ENCODE results near the gene SCFD2.
A peak's percentile ranks its signal among the peaks of the same experiment; 100 is the strongest.
"Not testable (repeated sequence)": the region's sequence is repeated elsewhere in the genome, so short reads cannot be mapped to it uniquely, and the experiment has no call there.

SCFD2 gene

GRCh38 chr4:53238352-53238751 is 127.5 kb downstream of the SCFD2 start:
- DNase-seq (ENCODE audit: low spot score) = not testable (repeated sequence)

DNA sequence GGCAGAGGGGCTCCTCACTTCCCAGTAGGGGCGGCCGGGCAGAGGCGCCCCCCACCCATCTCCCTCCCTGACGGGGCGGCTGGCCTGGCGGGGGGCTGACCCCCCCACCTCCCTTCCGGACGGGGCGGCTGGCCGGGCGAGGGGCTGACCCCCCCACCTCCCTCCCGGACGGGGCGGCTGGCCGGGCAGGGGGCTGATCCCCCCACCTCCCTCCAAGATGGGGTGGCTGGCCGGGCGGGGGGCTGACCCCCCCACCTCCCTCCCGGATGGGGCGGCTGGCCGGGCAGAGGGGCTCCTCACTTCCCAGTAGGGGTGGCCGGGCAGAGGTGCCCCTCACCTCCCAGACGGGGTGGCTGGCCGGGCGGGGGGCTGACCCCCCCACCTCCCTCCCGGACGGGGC is 128.1 kb downstream of the SCFD2 start:
- DNase-seq (ENCODE audit: low spot score) = not testable (repeated sequence)

DNA sequence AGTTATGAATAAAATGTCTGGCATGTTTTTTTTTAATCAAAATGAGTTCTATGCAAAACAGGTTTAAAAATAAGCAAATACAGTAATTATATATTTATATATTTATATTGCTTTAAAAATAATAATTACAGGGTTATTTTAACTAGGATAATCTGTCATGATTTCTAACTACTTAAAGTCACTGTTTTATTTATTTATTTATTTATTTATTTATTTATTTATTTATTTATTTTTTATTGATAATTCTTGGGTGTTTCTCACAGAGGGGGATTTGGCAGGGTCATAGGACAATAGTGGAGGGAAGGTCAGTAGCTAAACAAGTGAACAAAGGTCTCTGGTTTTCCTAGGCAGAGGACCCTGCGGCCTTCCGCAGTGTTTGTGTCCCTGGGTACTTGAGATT is 129.2 kb downstream of the SCFD2 start:
- DNase-seq (ENCODE audit: low spot score) = not testable (repeated sequence)

GRCh38 chr4:53235547-53235946 is 130.3 kb downstream of the SCFD2 start:
- no peak for DNase-seq (ENCODE audit: low spot score)

DNA sequence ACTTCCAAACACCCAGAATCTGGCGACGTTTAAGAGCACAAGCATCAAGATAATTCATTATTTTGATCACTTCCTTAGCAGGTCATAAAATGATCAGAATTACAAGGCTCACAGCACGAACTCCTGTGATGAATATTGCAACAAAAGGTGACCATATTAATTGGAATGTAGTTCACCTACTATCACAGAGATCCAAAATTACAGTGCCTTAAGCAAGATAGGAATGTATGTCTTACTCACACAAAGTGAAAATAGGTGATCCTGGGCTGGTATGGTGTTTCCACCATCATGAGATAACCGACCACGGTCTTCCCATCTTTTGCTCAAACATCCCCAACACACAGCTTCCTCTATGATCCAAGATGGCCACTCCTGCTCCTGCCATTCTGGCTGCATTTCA is 131.2 kb downstream of the SCFD2 start:
- DNase-seq (ENCODE audit: low spot score) = no peak

GRCh38 chr4:53234111-53234510 is 131.8 kb downstream of the SCFD2 start:
- DNase-seq (ENCODE audit: low spot score) = no peak

DNA sequence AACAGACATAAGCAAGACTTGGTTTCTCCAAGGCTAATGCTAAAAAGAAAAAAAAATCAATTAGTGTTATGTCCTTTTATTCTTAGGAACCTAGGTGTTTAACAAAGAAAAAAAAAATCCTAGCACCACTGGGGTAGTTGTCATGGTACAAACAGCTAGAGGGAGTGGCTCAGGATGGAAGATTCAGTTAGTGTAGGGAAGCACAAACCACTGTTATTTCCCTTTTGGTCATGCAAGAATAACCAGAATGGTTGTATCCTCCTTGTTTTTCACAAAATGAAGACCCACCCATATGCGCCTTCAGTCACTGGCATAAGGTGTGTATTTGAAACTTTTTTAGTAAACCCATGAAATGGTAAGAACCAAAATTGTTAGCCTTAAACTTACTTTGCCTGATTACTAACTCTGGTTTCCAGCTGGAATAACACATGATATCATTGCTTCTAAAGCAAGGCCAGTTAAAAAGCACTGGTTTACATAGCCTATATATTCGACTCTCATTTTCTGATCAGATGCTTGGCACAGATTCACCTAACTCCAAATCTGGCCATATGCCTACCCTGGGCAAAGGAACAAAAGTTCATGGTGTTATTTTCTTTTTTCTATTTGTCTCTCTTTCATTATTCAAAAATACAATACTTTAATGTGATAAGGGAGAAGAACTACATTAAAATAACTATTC is 132.6 kb downstream of the SCFD2 start:
- no peak for DNase-seq (ENCODE audit: low spot score)

DNA sequence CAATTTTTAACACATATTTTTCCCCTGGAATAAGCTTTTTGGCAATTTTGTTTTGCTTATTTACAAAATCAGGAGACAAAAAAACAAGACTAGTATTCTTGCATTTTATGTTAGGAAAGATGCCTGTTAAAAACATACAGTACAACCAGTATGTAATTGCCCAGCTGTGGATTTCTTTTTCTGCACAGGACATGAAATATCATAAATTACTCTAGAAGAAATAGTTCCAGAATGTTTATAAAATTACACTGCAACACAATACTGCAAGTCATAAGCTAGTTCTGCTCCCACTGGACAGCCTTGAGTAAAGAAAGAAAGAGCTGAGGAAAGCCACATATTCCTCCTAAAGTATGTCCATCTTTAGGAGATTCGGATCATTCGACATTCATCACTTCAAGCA is 133.5 kb downstream of the SCFD2 start:
- no peak for DNase-seq (ENCODE audit: low spot score)

- no peak for DNase-seq (ENCODE audit: low spot score)
Observed at GRCh38 chr4:53228036-53228435, 137.8 kb downstream of the SCFD2 start.

- no peak for DNase-seq (ENCODE audit: low spot score)
Observed at GRCh38 chr4:53227451-53227850, 138.4 kb downstream of the SCFD2 start.

- DNase-seq (ENCODE audit: low spot score) = no peak
Observed at GRCh38 chr4:53221832-53222480, 143.9 kb downstream of the SCFD2 start.

DNA sequence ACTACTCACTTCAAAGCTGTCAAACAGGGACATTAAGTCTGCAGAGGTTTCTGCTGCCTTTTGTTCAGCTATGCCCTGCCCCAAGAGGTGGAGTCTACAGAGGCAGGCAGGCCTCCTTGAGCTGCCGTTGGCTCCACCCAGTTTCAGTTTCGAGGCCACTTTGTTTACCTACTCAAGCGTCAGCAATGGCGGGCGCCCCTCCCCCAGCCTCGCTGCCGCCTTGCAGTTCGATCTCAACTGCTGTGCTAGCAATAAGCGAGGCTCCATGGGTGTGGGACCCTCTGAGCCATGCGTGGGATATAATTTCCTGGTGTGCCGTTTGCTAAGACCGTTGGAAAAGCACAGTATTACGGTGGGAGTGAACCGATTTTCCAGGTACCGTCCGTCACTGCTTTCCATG is 146.7 kb downstream of the SCFD2 start:
- not testable (repeated sequence) for DNase-seq (ENCODE audit: low spot score)

GRCh38 chr4:53208753-53209152 is 157.1 kb downstream of the SCFD2 start:
- no peak for DNase-seq (ENCODE audit: low spot score)

- no peak for DNase-seq (ENCODE audit: low spot score)
Observed at GRCh38 chr4:53205970-53206369, 159.9 kb downstream of the SCFD2 start.

DNA sequence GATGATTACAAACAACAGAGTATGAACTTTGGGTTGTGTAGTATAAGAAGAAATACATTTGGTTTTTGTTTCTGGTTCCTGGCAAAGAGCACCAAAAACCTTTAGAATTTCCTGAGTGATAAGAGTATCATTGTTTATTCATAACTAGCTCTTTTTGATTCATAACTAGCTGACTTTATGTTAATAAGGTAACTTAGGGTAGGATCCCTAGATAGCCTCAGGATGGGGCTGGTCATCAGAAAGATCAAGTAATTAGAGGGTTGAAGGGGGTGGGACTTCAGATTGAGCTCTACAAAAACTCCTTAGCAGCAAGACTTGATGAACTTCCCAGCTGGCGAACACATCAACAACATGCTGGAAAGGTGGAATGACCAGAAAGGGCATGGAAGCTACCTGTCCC is 166.5 kb downstream of the SCFD2 start:
- no peak for DNase-seq (ENCODE audit: low spot score)

- no peak for DNase-seq (ENCODE audit: low spot score)
Observed at GRCh38 chr4:53197772-53198142, 168.1 kb downstream of the SCFD2 start.

- DNase-seq (ENCODE audit: low spot score) = peak; percentile 58
Observed at GRCh38 chr4:53196882-53197771, 168.7 kb downstream of the SCFD2 start.

DNA sequence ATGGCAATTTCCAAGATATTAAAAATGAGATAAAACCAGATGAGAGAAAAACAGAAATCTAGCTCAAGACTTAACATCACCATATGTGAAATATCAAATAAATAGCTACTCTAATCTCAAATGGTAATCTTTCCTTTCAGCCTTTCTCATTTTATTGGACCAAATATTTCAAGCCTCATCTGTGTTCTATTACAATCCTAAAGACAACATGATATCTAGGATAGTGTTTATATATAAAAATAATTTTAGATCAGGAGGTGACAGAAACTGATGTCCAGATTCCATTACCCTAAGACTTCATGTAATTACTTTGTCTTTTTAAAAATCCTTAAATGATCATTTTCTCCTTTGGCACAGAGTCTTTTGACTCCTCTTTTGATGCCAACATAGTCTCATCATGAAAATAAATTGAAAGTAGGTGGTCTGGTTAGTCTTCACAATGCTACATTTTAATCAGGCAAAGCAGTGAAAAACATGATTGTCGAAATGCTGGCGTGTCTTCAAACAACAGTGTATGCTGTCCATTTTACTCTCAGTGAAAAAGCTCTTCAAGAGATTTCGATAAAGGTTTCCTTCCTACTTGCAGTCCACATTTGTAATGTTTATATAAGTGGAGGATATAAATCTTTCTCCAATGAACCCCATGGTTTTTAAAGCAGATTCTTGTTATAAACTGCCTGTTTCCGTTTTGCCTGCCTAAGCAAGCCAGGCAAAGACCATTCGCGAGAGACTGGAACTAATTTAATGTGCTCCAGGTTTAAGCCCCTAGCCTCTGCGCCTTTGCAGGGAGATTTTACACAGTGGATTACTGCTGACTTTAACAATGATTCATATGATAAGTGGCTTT is 169.8 kb downstream of the SCFD2 start:
- no peak for DNase-seq (ENCODE audit: low spot score)

- no peak for DNase-seq (ENCODE audit: low spot score)
Observed at GRCh38 chr4:53194727-53195126, 171.1 kb downstream of the SCFD2 start.

- no peak for DNase-seq (ENCODE audit: low spot score)
Observed at GRCh38 chr4:53193111-53193510, 172.8 kb downstream of the SCFD2 start.

- no peak for DNase-seq (ENCODE audit: low spot score)
Observed at GRCh38 chr4:53192496-53192895, 173.4 kb downstream of the SCFD2 start.

DNA sequence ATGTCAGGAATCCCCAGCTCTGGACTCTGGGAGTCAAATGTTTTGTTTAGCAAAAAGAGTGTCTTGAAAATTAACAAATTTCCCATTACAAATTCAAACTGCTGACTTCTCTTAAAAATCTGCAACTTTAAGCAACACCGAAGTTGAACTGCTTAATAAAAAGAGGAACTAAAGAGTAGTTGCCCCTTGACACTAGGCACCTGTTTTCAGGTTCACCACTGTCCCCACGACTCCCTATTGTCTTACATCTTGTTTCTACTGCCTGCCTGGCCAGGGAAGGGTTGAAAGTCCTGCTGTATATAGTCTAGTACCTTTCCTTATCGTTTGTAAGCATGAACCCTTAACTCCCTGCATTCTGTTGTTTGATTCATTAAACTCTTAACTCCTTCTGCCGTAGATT is 173.9 kb downstream of the SCFD2 start:
- no peak for DNase-seq (ENCODE audit: low spot score)

All from CD4-positive, alpha-beta T cell treated with Interleukin-15 for 4 hours (primary cell).